Activated T-cell treated with anti-CD3 and anti-CD28 coated beads, Interleukin-2, amount 50 U/mL, for 4 hours (primary cell): ENCODE results near the gene RAB11FIP3. TPM values are rescaled to one million over a fixed set of nuclear protein-coding genes. Genes with fewer than 3 reads are reported as not detected.
"Not testable (repeated sequence)": the region's sequence is repeated elsewhere in the genome, so short reads cannot be mapped to it uniquely, and the experiment has no call there.

Experiments
- ATAC-seq, 2 donors: fragments of 200-7000 bp; cut with Tn5 transposase; one replicate each; pipeline ENCODE4 v1.10.0; 2021
- DNase-seq: peaks from one replicate; pipeline ENCODE4 v3.0.0-alpha.2; 2020
- H3K27me3 Mint-ChIP-seq: one replicate; pipeline ENCODE4 v1.8.0; 2021; ENCODE audit warnings: low read depth, mixed read lengths
- H3K36me3 Mint-ChIP-seq: one replicate; pipeline ENCODE4 v1.8.0; 2022; ENCODE audit warnings: mixed read lengths; ENCODE audit not compliant: insufficient read depth
- H3K4me1 Mint-ChIP-seq: one replicate; pipeline ENCODE4 v1.8.0; 2021; ENCODE audit warnings: low read depth, mixed read lengths
- H3K4me3 Mint-ChIP-seq: one replicate; pipeline ENCODE4 v1.8.0; 2021; ENCODE audit warnings: mild to moderate bottlenecking, moderate library complexity, mixed read lengths
- H3K9me3 Mint-ChIP-seq: one replicate; pipeline ENCODE4 v1.8.0; 2021; ENCODE audit warnings: mixed read lengths
- total RNA-seq, 3 donors: library from RNA; stranded (reverse); gene quantifications; one replicate each; pipeline ENCODE4 v1.2.1, GENCODE V29; 2021

Gene RAB11FIP3
- total RNA-seq, 3 donors from 2014 or later: 28.2 to 31.3 (median 28.8) TPM

GRCh38 chr16:496097-496886, 70.8 kb downstream of the RAB11FIP3 start:
- ATAC-seq (no peak), DNase-seq (no peak)
- no peak overlapping the region for H3K4me3 Mint-ChIP-seq
- H3K27me3 Mint-ChIP-seq: no peaks in the 10 kb centered on the region
- H3K4me1 Mint-ChIP-seq: no peaks in the 10 kb centered on the region
- no peaks in the 10 kb centered on the region for H3K9me3 Mint-ChIP-seq
- H3K36me3 Mint-ChIP-seq: peaks cover 6% of the 10 kb centered on the region

GRCh38 chr16:497258-497657, 71.8 kb downstream of the RAB11FIP3 start:
- H3K4me1 Mint-ChIP-seq: no peaks in the 10 kb centered on the region
- no peaks in the 10 kb centered on the region for H3K27me3 Mint-ChIP-seq
- DNase-seq: no peak
- no peak for ATAC-seq
- H3K9me3 Mint-ChIP-seq: no peaks in the 10 kb centered on the region
- H3K36me3 Mint-ChIP-seq: peaks cover 2% of the 10 kb centered on the region
- H3K4me3 Mint-ChIP-seq: no peak overlapping the region

DNA sequence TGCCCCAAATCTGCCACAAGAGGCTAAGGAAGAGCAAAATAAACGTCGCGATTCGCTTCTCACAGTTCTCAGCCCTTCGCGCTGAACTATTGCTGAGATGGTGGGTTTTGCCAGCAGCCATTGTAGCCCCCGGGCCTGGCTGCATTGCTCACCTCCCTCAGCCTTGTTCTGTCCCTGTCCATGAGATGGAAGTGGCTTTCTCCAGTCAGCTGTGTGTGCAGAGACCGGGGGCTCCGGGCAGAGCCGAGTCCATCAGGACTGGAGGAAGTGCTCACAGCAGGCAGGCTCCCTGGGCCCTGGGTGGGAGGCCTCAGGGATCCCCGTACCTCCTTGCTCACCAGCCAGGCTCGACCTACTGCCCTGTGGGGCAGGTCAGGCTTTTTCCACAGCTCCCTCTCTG, 74.5 kb downstream of the RAB11FIP3 start:
- no peaks in the 10 kb centered on the region for H3K27me3 Mint-ChIP-seq
- H3K4me1 Mint-ChIP-seq: no peaks in the 10 kb centered on the region
- no peaks in the 10 kb centered on the region for H3K36me3 Mint-ChIP-seq
- no peaks in the 10 kb centered on the region for H3K9me3 Mint-ChIP-seq
- DNase-seq (no peak), ATAC-seq (no peak)
- H3K4me3 Mint-ChIP-seq: no peak overlapping the region

DNA sequence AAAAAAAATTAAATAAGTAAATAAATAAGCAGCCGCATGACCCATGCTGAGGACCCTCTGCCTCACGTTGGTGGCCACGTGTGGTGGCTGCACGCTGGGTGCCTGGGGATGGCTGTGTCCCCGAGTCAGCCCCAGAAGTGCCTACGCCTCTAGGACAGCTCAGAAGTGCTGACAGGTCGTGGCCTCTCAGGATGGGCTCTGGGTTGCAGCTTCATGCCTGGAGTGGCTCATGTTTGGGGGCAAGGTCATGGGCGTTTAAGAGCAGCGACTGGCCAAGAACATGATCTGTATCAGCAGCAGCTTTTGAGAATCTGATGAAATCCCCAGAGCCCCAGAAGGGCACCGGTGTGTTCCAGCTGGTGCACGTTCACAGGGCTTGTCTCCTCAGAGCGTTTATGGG, 75.3 kb downstream of the RAB11FIP3 start:
- H3K4me3 Mint-ChIP-seq: no peak overlapping the region
- H3K27me3 Mint-ChIP-seq: no peaks in the 10 kb centered on the region
- no peak for DNase-seq
- no peak for ATAC-seq
- no peaks in the 10 kb centered on the region for H3K9me3 Mint-ChIP-seq
- H3K36me3 Mint-ChIP-seq: peaks cover 2% of the 10 kb centered on the region
- H3K4me1 Mint-ChIP-seq: no peaks in the 10 kb centered on the region

DNA sequence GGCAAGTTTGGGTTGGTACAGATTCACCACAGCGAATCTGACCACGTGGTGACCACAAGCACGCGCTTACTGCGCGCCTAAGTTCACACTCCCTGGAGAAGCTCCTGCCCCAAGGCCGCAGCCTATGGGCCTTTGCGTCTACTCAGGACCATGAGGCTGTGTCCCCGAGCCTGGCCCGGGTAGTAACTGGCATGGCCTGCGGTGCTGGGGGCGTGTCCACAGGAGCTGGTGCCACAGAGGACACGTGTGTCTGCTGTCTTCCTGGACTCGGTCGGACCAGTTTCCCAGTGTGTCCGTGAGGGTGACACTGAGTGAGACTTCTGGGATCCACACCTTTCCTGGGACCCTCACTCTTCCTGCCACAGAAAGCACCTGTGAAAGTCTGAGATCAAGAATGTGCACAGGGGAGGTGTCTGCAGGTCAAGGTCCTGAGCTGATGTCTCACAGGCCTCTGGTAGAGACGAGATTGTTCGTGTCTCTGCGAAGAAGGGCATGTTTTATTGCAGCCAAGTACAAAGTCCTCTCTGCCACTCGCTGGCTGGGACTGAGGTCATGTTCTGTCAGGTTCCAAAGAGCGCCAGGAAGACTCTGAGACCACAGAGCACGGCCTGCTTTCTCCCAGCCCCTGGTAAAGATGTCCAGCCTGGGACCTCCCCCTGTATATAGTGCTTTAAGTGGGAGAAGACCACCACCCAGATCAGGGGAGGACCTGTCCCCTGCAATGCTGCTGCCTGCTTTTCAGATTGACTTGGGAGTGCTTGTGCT, 76.9 kb downstream of the RAB11FIP3 start:
- H3K4me3 Mint-ChIP-seq: no peak overlapping the region
- H3K4me1 Mint-ChIP-seq: no peaks in the 10 kb centered on the region
- H3K9me3 Mint-ChIP-seq: no peaks in the 10 kb centered on the region
- no peaks in the 10 kb centered on the region for H3K27me3 Mint-ChIP-seq
- peaks cover 3% of the 10 kb centered on the region for H3K36me3 Mint-ChIP-seq
- DNase-seq: no peak
- no peak for ATAC-seq

DNA sequence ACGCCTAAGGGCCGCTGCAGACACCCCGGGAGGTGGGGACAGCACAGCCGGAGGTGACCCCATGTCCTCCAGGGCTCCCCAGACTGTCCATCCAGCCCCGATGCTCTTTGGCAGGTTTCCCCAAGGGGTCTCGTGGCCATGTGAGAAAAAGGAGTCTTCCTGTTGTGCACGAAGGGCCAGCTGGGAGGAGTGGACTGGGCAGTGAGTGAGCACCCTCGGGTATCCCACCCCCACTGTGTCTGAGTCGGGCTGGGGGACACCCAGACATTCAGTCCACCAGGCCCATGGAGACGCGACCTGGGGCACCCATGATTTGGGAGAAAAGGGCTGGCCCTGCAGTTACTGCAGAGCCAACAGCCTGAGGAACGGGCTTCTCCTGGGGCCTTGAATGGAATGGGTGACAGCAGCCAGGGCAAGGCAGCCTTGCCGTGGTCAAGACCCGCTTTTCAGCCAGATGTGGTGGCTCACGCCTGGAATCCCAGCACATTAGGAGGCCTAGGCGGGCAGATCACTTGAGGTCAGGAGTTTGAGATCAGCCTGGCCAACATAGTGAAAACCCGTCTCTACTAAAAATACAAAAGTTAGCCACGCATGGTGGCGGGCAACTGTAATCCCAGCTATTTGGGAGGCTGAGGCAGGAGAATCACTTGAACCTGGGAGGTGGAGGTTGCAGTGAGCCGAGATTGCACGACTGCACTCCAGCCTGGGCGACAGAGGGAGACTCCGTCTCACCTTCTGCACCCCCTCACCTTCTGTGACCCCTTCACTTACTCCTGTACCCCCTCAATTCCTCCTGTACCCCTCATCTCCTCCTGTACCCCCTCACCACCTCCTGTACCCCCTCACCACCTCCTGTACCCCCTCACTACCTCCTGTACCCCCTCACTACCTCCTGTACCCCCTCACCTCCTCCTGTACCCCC, 78.0 kb downstream of the RAB11FIP3 start:
- no peak for DNase-seq
- no peaks in the 10 kb centered on the region for H3K27me3 Mint-ChIP-seq
- no peaks in the 10 kb centered on the region for H3K9me3 Mint-ChIP-seq
- H3K4me3 Mint-ChIP-seq: no peak overlapping the region
- no peak for ATAC-seq
- peaks cover 3% of the 10 kb centered on the region for H3K36me3 Mint-ChIP-seq
- no peaks in the 10 kb centered on the region for H3K4me1 Mint-ChIP-seq

DNA sequence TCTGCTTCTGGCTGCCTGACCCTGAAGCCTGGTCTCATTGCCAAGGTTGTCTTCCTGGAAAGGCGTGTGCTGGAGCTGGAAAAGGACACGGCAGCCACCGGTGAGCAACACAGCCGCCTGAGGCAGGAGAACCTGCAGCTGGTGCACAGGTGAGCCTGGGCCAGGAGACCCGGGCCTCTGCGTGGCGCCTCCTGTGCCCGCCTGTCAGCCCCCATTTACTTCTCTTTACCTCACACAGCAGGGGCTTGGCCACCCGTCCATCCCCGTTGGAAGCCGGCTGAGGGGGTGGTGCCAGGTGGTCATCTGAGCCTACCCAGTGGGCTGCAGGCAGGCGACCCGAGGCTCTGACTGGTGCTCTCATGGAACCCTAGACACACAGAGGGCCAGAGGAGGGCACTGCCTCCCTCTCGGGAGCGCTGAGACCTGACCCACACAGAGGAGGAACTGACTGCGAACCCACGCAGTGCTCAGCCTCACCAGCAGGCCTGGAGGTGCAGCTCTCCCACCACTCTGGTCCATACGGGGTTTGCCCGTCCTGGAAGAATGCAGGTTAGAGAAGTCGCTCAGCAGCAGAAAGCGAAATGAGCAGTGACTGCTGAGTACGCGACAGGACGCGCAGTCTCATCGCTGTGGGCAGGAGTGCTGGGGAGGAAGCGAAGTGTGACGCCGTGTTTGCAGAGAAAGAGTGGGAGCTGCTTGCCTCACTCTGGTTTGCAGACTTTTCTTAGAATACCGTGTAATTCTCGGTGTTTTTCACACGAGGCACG, 80.2 kb downstream of the RAB11FIP3 start:
- Mint-ChIP-seq H3K4me1 (no peaks in the 10 kb centered on the region), H3K4me3 (no peak overlapping the region), H3K36me3 (peaks cover 5% of the 10 kb centered on the region), H3K9me3 (no peaks in the 10 kb centered on the region), H3K27me3 (no peaks in the 10 kb centered on the region)
- ATAC-seq: no peak
- DNase-seq: no peak

- no peaks in the 10 kb centered on the region for H3K4me1 Mint-ChIP-seq
- DNase-seq: no peak
Measured at GRCh38 chr16:506246-506546, 80.7 kb downstream of the RAB11FIP3 start.

GRCh38 chr16:507527-507926, 82.1 kb downstream of the RAB11FIP3 start:
- H3K27me3 Mint-ChIP-seq, H3K4me3 Mint-ChIP-seq, DNase-seq, H3K4me1 Mint-ChIP-seq, ATAC-seq, H3K36me3 Mint-ChIP-seq, H3K9me3 Mint-ChIP-seq: not testable (repeated sequence)

More at GRCh38 chr16:506246-506546, 80.7 kb downstream of the RAB11FIP3 start:
- Mint-ChIP-seq H3K9me3 (no peaks in the 10 kb centered on the region), H3K4me3 (no peak overlapping the region), H3K36me3 (peaks cover 5% of the 10 kb centered on the region), H3K27me3 (no peaks in the 10 kb centered on the region)
- ATAC-seq: no peak

DNA sequence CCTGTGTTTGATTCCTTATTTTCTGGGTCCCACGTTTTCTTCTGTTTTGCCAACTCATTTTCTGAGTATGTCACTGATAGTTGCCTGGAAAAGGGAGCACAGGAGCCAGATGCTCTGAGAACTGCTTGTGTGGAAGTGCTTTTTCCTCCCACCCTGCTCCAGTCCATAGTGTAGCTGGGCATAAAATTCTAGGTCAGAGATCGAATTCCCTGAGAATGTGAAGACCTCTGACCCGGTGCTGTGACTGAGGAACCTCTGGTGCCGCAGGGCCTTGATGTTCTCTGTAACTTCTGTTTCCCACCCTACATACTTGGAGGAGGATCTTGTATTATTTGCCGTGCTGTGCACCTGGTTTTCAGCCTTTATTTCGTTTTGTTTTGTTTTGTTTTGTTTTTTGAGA, 82.5 kb downstream of the RAB11FIP3 start:
- DNase-seq: no peak
- peaks cover 5% of the 10 kb centered on the region for H3K36me3 Mint-ChIP-seq
- no peak for ATAC-seq
- no peaks in the 10 kb centered on the region for H3K4me1 Mint-ChIP-seq
- no peaks in the 10 kb centered on the region for H3K9me3 Mint-ChIP-seq
- no peak overlapping the region for H3K4me3 Mint-ChIP-seq
- H3K27me3 Mint-ChIP-seq: no peaks in the 10 kb centered on the region

DNA sequence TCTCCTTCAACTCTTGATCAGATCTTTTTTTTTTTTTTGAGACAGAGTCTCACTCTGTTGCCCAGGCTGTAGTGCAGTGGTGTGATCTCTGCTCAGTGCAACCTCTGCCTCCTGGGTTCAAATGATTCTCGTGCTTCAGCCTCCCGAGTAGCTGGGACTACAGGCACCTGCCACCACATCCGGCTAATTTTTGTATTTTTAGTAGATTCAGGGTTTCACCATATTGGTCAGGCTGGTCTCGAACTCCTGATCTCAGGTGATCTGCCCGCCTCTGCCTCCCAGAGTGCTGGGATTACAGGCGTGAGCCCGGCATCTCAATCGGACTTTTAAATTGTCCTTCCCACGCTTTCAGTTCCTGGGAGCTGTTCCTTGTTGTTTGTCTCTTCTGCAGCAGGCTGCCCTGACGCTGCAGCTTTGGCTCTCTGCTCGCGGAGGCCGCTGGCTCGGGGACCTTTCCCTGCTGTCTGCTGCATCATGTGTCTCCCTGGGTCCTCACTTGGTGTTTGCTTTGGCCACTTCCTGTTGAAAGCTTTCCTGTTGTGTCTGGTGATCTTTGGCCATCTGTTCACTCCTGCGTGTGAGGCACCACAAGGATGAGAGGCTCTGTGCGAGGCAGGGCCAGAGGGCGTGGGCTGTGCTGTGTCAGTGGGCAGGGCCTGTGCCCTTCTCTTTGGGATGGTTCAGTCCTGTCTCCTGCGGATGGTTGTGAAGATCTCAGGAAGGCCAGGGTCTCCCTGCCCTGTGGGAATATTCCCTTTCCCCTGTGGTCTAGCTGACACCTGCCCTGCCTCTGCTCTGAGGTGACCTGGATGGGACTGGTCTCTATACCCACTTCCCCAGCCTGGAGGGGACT, 83.7 kb downstream of the RAB11FIP3 start:
- H3K4me3 Mint-ChIP-seq: no peak overlapping the region
- no peaks in the 10 kb centered on the region for H3K9me3 Mint-ChIP-seq
- DNase-seq (no peak), ATAC-seq (no peak)
- H3K36me3 Mint-ChIP-seq: peaks cover 5% of the 10 kb centered on the region
- H3K4me1 Mint-ChIP-seq: no peaks in the 10 kb centered on the region
- H3K27me3 Mint-ChIP-seq: no peaks in the 10 kb centered on the region

DNA sequence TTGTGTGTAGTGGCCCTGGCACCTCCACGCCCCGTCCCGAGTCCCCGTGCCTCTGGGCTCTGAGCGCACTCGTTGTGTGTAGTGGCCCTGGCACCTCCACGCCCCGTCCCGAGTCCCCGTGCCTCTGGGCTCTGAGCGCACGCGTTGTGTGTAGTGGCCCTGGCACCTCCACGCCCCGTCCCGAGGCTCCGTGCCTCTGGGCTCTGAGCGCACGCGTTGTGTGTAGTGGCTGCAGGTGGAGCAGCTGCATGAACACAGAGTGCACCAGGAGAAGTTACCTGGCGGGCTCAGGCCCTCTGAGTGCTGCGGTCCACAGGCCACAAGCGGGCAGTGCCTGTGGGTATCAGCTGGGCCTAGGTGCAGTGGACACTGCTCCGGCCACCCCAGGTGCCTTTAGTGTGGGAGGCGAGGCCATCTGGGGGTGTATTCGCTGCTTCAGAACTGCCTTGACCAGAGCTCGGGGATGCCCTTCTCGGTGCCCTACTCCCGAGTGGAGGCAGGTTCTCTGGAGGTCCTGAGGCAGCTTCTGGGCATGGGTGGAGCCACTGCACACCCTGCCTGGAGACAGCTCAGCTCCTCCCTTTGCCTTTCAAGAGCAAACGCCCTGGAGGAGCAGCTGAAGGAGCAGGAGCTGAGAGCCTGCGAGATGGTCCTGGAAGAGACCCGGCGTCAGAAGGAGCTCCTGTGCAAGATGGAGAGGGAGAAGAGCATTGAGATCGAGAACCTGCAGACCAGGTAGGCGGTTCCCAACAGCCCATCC, 84.8 kb downstream of the RAB11FIP3 start:
- Mint-ChIP-seq H3K9me3 (no peaks in the 10 kb centered on the region), H3K27me3 (no peaks in the 10 kb centered on the region), H3K4me3 (no peak overlapping the region), H3K36me3 (peaks cover 7% of the 10 kb centered on the region), H3K4me1 (no peaks in the 10 kb centered on the region)
- DNase-seq: no peak
- no peak for ATAC-seq

DNA sequence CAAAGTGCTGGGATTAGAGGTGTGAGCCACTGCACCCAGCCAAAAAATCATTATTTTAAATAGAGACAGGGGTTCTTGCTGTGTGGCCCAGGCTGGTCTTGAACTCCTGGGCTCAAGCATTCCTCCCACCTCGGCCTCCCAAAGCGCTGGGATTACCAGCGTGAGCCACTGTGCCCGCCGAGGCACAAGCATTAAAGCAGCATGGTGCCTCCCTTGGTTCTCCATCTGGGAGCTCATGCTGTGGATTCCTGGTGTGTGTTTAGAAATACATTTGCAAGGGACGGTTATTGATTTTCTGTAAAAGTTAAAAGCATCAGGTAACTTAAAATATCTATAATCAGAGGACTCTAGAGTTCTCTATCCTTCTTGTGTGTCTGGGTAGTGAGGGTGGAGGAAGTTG, 87.4 kb downstream of the RAB11FIP3 start:
- Mint-ChIP-seq H3K9me3 (no peaks in the 10 kb centered on the region), H3K4me3 (no peak overlapping the region), H3K36me3 (peaks cover 4% of the 10 kb centered on the region), H3K27me3 (no peaks in the 10 kb centered on the region), H3K4me1 (no peaks in the 10 kb centered on the region)
- no peak for DNase-seq
- ATAC-seq: no peak
